Gastrocnemius medialis (tissue), 4 donors: Measurements from ENCODE around the gene SCIN.

Experiments used
- CTCF ChIP-seq, 5 experiments: fragments of 450-650 bp in 3 of 5; fragments of 200-600 bp in 2 of 5; sonication (generic) in 2 of 5; IDR thresholded peaks in 4 of 5; conservative IDR thresholded peaks in 1 of 5; 1 replicate in 4 of 5; 2 replicates in 1 of 5; pipeline ENCODE4 v1.5.1; 2016 to 2019; ENCODE audit warnings: antibody characterized with exemption in 5 of 5, mild to moderate bottlenecking in 3 of 5, moderate library complexity in 3 of 5
- POLR2A ChIP-seq, 2 donors: fragments of 450-650 bp; IDR thresholded peaks; one replicate each; pipeline ENCODE4 v1.6.1; 2017; ENCODE audit warnings: antibody characterized with exemption in 2 of 2, mild to moderate bottlenecking in 2 of 2, moderate library complexity in 2 of 2

- TF ChIP-seq CTCF (IDR thresholded peaks at IDR 0.05 in 4 of 5, conservative IDR thresholded peaks at IDR 0.05 in 1 of 5) (no peak), POLR2A (IDR thresholded peaks at IDR 0.05) (no peak)
Measured at GRCh38 chr7:12640299-12641096, 70.0 kb downstream of the SCIN start.
